Omental fat pad (tissue), 4 donors: ENCODE data around the gene NACA2. TPM values are rescaled to one million over a fixed set of nuclear protein-coding genes. Genes with fewer than 3 reads are reported as not detected.
"Not testable (repeated sequence)": the region's sequence is repeated elsewhere in the genome, so short reads cannot be mapped to it uniquely, and the experiment has no call there.

Source experiments
- ATAC-seq: fragments of 150-250 bp; one replicate; pipeline ENCODE4 v1.9.1; 2016; ENCODE audit warnings: mild to moderate bottlenecking, moderate library complexity; ENCODE audit not compliant: low FRiP score
- DNase-seq: peaks from one replicate; pipeline ENCODE4 v3.0.0-alpha.2; 2019; ENCODE audit warnings: low spot score
- CTCF ChIP-seq, 3 donors: fragments of 450-650 bp; IDR thresholded peaks; one replicate each; pipeline ENCODE4 v1.5.1; 2016 to 2017; ENCODE audit warnings: antibody characterized with exemption in 3 of 3, mild to moderate bottlenecking in 3 of 3, moderate library complexity in 2 of 3
- total RNA-seq, 4 donors: library from RNA; depleted of rRNA; stranded (reverse); fragments of >200 nt; gene quantifications; one replicate each; pipeline ENCODE4 v1.1.0, GENCODE V29; 2016

Gene NACA2
- total RNA-seq, 4 donors from 2014 or later, result not detected

- DNase-seq (no peak), ATAC-seq (no peak)
- no peak for TF ChIP-seq CTCF (IDR thresholded peaks at IDR 0.05)
Measured at GRCh38 chr17:61631800-61632199, 40.8 kb upstream of the NACA2 start.

- not testable (repeated sequence) for DNase-seq, ATAC-seq
Measured at GRCh38 chr17:61628158-61628557, 37.1 kb upstream of the NACA2 start.

GRCh38 chr17:61627658-61628057, 36.6 kb upstream of the NACA2 start:
- no peak for DNase-seq

GRCh38 chr17:61627125-61627524, 36.1 kb upstream of the NACA2 start:
- DNase-seq (no peak), ATAC-seq (no peak)
- TF ChIP-seq CTCF (IDR thresholded peaks at IDR 0.05), result no peak

More at GRCh38 chr17:61627658-61628057, 36.6 kb upstream of the NACA2 start:
- no peak for TF ChIP-seq CTCF (IDR thresholded peaks at IDR 0.05)
- ATAC-seq, result no peak

GRCh38 chr17:61625564-61625963, 34.5 kb upstream of the NACA2 start:
- no peak for DNase-seq
- TF ChIP-seq CTCF (IDR thresholded peaks at IDR 0.05), result no peak
- ATAC-seq, result no peak

- DNase-seq (no peak), ATAC-seq (no peak)
- no peak for TF ChIP-seq CTCF (IDR thresholded peaks at IDR 0.05)
Measured at GRCh38 chr17:61624951-61625350, 33.9 kb upstream of the NACA2 start.

- ATAC-seq, result no peak
- no peak for TF ChIP-seq CTCF (IDR thresholded peaks at IDR 0.05)
- DNase-seq, result no peak
Measured at GRCh38 chr17:61621317-61621716, 30.3 kb upstream of the NACA2 start.

- no peak for TF ChIP-seq CTCF (IDR thresholded peaks at IDR 0.05)
- no peak for DNase-seq
- no peak for ATAC-seq
Measured at GRCh38 chr17:61619953-61620352, 28.9 kb upstream of the NACA2 start.
